ENCODE results near the gene SIKE1. TPM values are rescaled to one million over a fixed set of nuclear protein-coding genes. Genes with fewer than 3 reads are reported as not detected.

SIKE1 gene
- total RNA-seq, 4 donors from 2014 or later: 29.7 to 57.4 (median 34.0) TPM

DNA sequence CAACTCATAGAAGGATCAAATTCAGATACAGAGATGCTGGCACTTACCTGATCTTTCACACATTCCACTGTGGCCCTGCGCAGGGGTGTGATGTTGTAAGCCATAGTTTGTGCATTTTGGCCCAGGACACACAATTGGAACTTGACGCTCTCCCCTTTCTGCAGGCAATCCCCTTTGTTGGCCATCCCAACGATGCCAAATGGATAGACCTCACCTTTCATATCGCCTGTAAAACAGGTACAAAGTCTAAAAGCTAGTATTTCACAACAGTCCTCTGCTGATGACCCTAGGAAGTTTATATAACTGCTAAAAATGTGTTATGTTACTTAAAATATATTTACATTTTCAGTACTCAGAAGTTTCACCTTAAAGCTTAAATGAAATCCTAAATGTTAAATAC lies 60.0 kb downstream of the SIKE1 start:
- Histone ChIP-seq H3K4me1 (peaks cover 2 to 31% (median 4%) of the 10 kb centered on the region in 3 donors), H3K9me3 (no peaks in the 10 kb centered on the region), H3K27ac (no peak overlapping the region), H3K36me3 (peaks cover 37 to 82% of the 10 kb centered on the region in 2 donors), H3K4me3 (no peak overlapping the region), H3K27me3 (no peaks in the 10 kb centered on the region)
- TF ChIP-seq POLR2A (IDR thresholded peaks at IDR 0.05) (no peak), POLR2AphosphoS5 (IDR thresholded peaks at IDR 0.05) (no peak), EP300 (IDR thresholded peaks at IDR 0.05) (no peak)
- TF ChIP-seq, protein P1, sequence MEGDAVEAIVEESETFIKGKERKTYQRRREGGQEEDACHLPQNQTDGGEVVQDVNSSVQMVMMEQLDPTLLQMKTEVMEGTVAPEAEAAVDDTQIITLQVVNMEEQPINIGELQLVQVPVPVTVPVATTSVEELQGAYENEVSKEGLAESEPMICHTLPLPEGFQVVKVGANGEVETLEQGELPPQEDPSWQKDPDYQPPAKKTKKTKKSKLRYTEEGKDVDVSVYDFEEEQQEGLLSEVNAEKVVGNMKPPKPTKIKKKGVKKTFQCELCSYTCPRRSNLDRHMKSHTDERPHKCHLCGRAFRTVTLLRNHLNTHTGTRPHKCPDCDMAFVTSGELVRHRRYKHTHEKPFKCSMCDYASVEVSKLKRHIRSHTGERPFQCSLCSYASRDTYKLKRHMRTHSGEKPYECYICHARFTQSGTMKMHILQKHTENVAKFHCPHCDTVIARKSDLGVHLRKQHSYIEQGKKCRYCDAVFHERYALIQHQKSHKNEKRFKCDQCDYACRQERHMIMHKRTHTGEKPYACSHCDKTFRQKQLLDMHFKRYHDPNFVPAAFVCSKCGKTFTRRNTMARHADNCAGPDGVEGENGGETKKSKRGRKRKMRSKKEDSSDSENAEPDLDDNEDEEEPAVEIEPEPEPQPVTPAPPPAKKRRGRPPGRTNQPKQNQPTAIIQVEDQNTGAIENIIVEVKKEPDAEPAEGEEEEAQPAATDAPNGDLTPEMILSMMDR (IDR thresholded peaks at IDR 0.05): no peak
- no peak for ATAC-seq
- WGBS, 2 donors (ENCODE audit: low coverage in 1 of 2): 93 to 100% methylated on average over 2 to 4 of the region's 4 CpGs

Small RNA genes lying within 50 kb of the gene (small RNA-seq; reads per million reads assigned to genes)
- 0 to 0.13 (median 0) reads per million in 4 donors for gene RNY1P13

Other genes starting within 250 kb of the SIKE1 start
- 10 to 100 TPM; 32.5 to 41.8 (median 36.6) TPM for gene BCAS2, start 199.1 kb downstream of the SIKE1 start, total RNA-seq
- gene DENND2C, start 110.6 kb downstream of the SIKE1 start, total RNA-seq: 1 to 10 TPM; 2.8 to 5.3 (median 2.9) TPM
- not detected for gene AMPD1, start 85.1 kb downstream of the SIKE1 start, total RNA-seq
- 10 to 100 TPM; 13.3 to 26.0 (median 20.5) TPM for gene NRAS, start 63.9 kb downstream of the SIKE1 start, total RNA-seq
- 1,000 to 10,000 TPM in 3 of 4 donors, 100 to 1,000 TPM in 1; 800 to 1,932 (median 1,384) TPM for gene CSDE1, start 22.7 kb downstream of the SIKE1 start, total RNA-seq
- not detected for gene SYCP1, start 74.2 kb upstream of the SIKE1 start, total RNA-seq
- not detected for gene TSHB, start 249.1 kb upstream of the SIKE1 start, total RNA-seq

Data from gastroesophageal sphincter (tissue), 4 donors.